WERI-Rb-1 (cell line): Measurements from ENCODE around the gene ADARB2.

Source experiments
- DNase-seq: peaks from one replicate; pipeline ENCODE4 v3.0.0-alpha.2; 2020
- H3K27ac ChIP-seq: fragments of 250-450 bp; sonication (Bioruptor Pico); 2 replicates; pipeline ENCODE4 v1.5.1; 2020; ENCODE audit warnings: mild to moderate bottlenecking, moderate library complexity
- H3K27me3 ChIP-seq: fragments of 250-450 bp; sonication (Bioruptor Pico); 2 replicates; pipeline ENCODE4 v1.5.1; 2021; ENCODE audit warnings: mild to moderate bottlenecking, low read depth, moderate library complexity; ENCODE audit not compliant: insufficient read depth, severe bottlenecking
- H3K36me3 ChIP-seq: fragments of 250-450 bp; sonication (Bioruptor Pico); 2 replicates; pipeline ENCODE4 v1.5.1; 2020; ENCODE audit warnings: mild to moderate bottlenecking, moderate library complexity
- H3K4me3 ChIP-seq: 2 replicates; pipeline ENCODE4 v1.5.1; 2011; ENCODE audit warnings: low read depth, mild to moderate bottlenecking, control low read depth, low read length
- H3K9me3 ChIP-seq: fragments of 250-450 bp; sonication (Bioruptor Pico); 2 replicates; pipeline ENCODE4 v1.5.1; 2021; ENCODE audit warnings: mild to moderate bottlenecking, moderate library complexity; ENCODE audit not compliant: severe bottlenecking
- CTCF ChIP-seq: IDR thresholded peaks from 2 replicates; pipeline ENCODE4 v1.5.1; 2011; ENCODE audit warnings: low read depth, mild to moderate bottlenecking, control low read depth, inconsistent platforms, low read length

ADARB2 gene

GRCh38 chr10:1411451-1411850 lies 325.9 kb downstream of the ADARB2 start:
- DNase-seq, result no peak
- no peak for TF ChIP-seq CTCF
- no peak overlapping the region for H3K27ac ChIP-seq
- no peaks in the 10 kb centered on the region for H3K27me3 ChIP-seq
- H3K4me3 ChIP-seq, result no peak overlapping the region
- H3K9me3 ChIP-seq, result no peaks in the 10 kb centered on the region
- H3K36me3 ChIP-seq, result no peaks in the 10 kb centered on the region

GRCh38 chr10:1410469-1411395 lies 326.6 kb downstream of the ADARB2 start:
- H3K27me3 ChIP-seq, result peaks cover 3% of the 10 kb centered on the region
- no peak overlapping the region for H3K4me3 ChIP-seq
- H3K9me3 ChIP-seq, result no peaks in the 10 kb centered on the region
- H3K27ac ChIP-seq, result no peak overlapping the region
- DNase-seq, result no peak
- H3K36me3 ChIP-seq, result no peaks in the 10 kb centered on the region
- TF ChIP-seq CTCF, result no peak

GRCh38 chr10:1410032-1410431 lies 327.3 kb downstream of the ADARB2 start:
- Histone ChIP-seq H3K4me3 (no peak overlapping the region), H3K27ac (no peak overlapping the region), H3K9me3 (no peaks in the 10 kb centered on the region), H3K27me3 (peaks cover 10% of the 10 kb centered on the region), H3K36me3 (no peaks in the 10 kb centered on the region)
- TF ChIP-seq CTCF, result no peak
- no peak for DNase-seq

- H3K36me3 ChIP-seq, result no peaks in the 10 kb centered on the region
- no peak overlapping the region for H3K4me3 ChIP-seq
- peaks cover 11% of the 10 kb centered on the region for H3K27me3 ChIP-seq
- no peak for DNase-seq
- no peaks in the 10 kb centered on the region for H3K9me3 ChIP-seq
- H3K27ac ChIP-seq, result no peak overlapping the region
- TF ChIP-seq CTCF, result no peak
These were observed 327.9 kb downstream of the ADARB2 start for GRCh38 chr10:1409392-1409791.

GRCh38 chr10:1408651-1409367 lies 328.5 kb downstream of the ADARB2 start:
- no peak for DNase-seq
- TF ChIP-seq CTCF, result no peak
- H3K4me3 ChIP-seq, result no peak overlapping the region
- H3K9me3 ChIP-seq, result no peaks in the 10 kb centered on the region
- H3K36me3 ChIP-seq, result no peaks in the 10 kb centered on the region
- H3K27ac ChIP-seq, result no peak overlapping the region
- H3K27me3 ChIP-seq, result peaks cover 14% of the 10 kb centered on the region
